PC-9 (cell line): ENCODE data around the gene CTNNB1. TPM values are rescaled to one million over a fixed set of nuclear protein-coding genes. Genes with fewer than 3 reads are reported as not detected.

ENCODE experiments used
- BruUV-seq: library from RNA; stranded (reverse); fragments of 400-500 nt; replicated peaks from 2 replicates; lab custom pipeline; 2021; lab: Mats Ljungman, UMichigan
- CTCF ChIA-PET: fragments of 300-600 bp; sonication (Branson Sonifier 250); formaldehyde crosslinking; loops from one replicate; lab custom pipeline; 2022; ENCODE audit warnings: antibody characterized with exemption; lab: Charles Lee
- POLR2A ChIA-PET: fragments of 300-600 bp; sonication (Branson Sonifier 250); formaldehyde crosslinking; loops from one replicate; lab custom pipeline; 2022; ENCODE audit warnings: antibody characterized with exemption; ENCODE audit not compliant: unreplicated experiment; lab: Charles Lee
- DNase-seq, 2 experiments: peaks; one replicate each; pipeline versions ENCODE4 v3.0.0 to v3.0.0-alpha.2; 2015 to 2022; ENCODE audit warnings: mixed read lengths in 1 of 2
- H2AFZ ChIP-seq: fragments of 200-600 bp; sonication (generic); 2 replicates; pipeline ENCODE4 v1.8.1; 2017; ENCODE audit warnings: antibody characterized with exemption
- H3F3A ChIP-seq: fragments of 200-600 bp; sonication (generic); 2 replicates; pipeline ENCODE4 v1.8.1; 2017; ENCODE audit warnings: antibody characterized with exemption, mild to moderate bottlenecking, low read depth; ENCODE audit not compliant: insufficient read depth
- H3K27ac ChIP-seq: fragments of 200-600 bp; sonication (generic); 2 replicates; pipeline ENCODE4 v1.6.1; 2016; ENCODE audit warnings: mixed run types
- H3K27me3 ChIP-seq: fragments of 200-600 bp; sonication (generic); 2 replicates; pipeline ENCODE4 v1.6.1; 2016; ENCODE audit warnings: low read depth, mixed run types; ENCODE audit not compliant: insufficient read depth
- H3K36me3 ChIP-seq: fragments of 200-600 bp; sonication (generic); 2 replicates; pipeline ENCODE4 v1.6.1; 2016; ENCODE audit warnings: low read depth, mixed run types
- H3K4me1 ChIP-seq: fragments of 200-600 bp; sonication (generic); replicated peaks from 2 replicates; pipeline ENCODE4 v1.6.1; 2016; ENCODE audit warnings: mixed run types; ENCODE audit not compliant: insufficient read depth
- H3K4me2 ChIP-seq: fragments of 200-600 bp; sonication (generic); 2 replicates; pipeline ENCODE4 v1.6.1; 2017; ENCODE audit warnings: mixed run types
- H3K4me3 ChIP-seq: fragments of 200-600 bp; sonication (generic); 2 replicates; pipeline ENCODE4 v1.6.1; 2016; ENCODE audit warnings: mixed run types
- H3K79me2 ChIP-seq: fragments of 200-600 bp; sonication (generic); 2 replicates; pipeline ENCODE4 v1.6.1; 2017; ENCODE audit warnings: low read depth, mixed run types
- H3K9me2 ChIP-seq: fragments of 200-600 bp; sonication (generic); 2 replicates; pipeline ENCODE4 v1.8.1; 2017; ENCODE audit warnings: mild to moderate bottlenecking; ENCODE audit not compliant: insufficient read depth
- H3K9me3 ChIP-seq: fragments of 200-600 bp; sonication (generic); 2 replicates; pipeline ENCODE4 v1.8.1; 2016; ENCODE audit warnings: low read depth; ENCODE audit not compliant: insufficient read depth
- H4K20me1 ChIP-seq: fragments of 200-600 bp; sonication (generic); 2 replicates; pipeline ENCODE4 v1.8.1; 2017; ENCODE audit not compliant: insufficient read depth
- EZH2 ChIP-seq: fragments of 200-600 bp; sonication (generic); IDR thresholded peaks from 2 replicates; pipeline ENCODE4 v1.8.0; 2017; ENCODE audit warnings: antibody characterized with exemption, low read depth
- intact Hi-C: fragments of 100-400 bp; cut with micrococcal nuclease; formaldehyde crosslinking; loops from one replicate; pipeline ENCODE4 v1.10.0; 2022; ENCODE audit not compliant: unreplicated experiment
- total RNA-seq: library from RNA; stranded (reverse); gene quantifications from 2 replicates; pipeline ENCODE4 v1.2.3, GENCODE V29; 2021
- TF ChIP-seq, protein P1 (sequence below): fragments of 200-600 bp; sonication (generic); conservative IDR thresholded peaks from 2 replicates; pipeline ENCODE4 v1.6.1; 2017; ENCODE audit warnings: mixed run types, antibody characterized with exemption, mild to moderate bottlenecking, moderate library complexity

CTNNB1 gene
- total RNA-seq, 1 experiment from 2014 or later, result 251 TPM

DNA sequence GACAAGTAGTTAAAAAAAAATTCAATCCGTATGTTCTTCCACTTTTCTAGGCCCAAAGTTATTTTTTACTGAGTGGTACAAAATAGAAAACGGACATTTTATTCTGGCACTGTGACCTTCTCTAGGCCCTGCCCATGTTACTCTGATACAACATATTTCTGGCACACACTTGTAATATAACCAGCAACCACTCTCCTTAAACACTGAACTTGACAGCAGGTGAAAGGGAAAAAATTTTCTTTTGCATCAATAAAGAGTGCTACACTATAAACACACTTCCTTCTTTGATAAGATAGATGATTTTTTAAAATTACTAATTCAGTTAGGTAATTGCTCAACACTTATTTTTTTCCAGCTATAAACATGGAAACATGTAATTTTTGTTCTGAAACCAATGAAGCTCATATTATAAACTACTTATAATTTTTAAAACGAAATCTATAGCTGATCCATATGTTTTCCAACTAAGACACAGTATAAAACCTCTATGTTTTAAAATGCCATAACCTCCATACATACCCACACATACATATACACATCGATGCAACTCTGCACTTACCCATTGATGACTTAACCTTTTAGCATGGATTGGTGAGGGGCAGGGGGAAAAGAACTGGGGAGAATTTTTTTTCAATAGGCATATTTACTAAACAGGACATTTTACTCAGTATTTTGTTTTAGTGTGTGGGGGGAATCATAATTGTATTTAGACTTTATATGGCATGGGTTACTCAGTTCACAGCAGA lies 5.3 kb upstream of the CTNNB1 start:
- intact Hi-C loops, result no loop called here

DNA sequence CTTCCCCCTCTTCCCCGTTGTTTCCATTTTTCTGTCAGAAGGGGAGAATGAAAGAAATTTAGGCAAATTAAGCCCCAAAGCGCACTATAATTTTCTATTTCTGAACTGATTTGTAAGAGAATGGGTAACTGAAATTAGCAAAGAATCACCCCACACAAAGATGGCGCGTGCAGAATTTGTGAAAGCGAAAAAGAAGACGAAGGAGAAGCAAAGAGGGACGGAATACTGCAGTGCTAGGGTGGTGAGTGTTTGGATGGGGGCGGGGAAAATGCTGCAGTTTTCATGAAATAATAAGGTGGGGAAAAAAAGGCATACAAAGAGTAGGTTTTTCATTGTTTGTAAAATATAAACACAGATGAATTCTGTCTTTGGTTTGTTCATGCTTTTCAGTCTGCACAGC lies 4.6 kb upstream of the CTNNB1 start:
- Histone ChIP-seq H3K27ac (no peak overlapping the region), H3K4me3 (no peak overlapping the region), H3K79me2 (peaks cover 4% of the 10 kb centered on the region), H3K27me3 (no peaks in the 10 kb centered on the region), H3K4me2 (no peak overlapping the region), H3F3A (no peaks in the 10 kb centered on the region), H3K9me3 (no peaks in the 10 kb centered on the region), H3K4me1 (no peaks in the 10 kb centered on the region), H3K9me2 (no peaks in the 10 kb centered on the region), H3K36me3 (no peaks in the 10 kb centered on the region), H2AFZ (no peak overlapping the region), H4K20me1 (no peaks in the 10 kb centered on the region)
- no TSS peak for BruUV-seq
- CTCF ChIA-PET, result no interaction called here
- TF ChIP-seq, protein P1, sequence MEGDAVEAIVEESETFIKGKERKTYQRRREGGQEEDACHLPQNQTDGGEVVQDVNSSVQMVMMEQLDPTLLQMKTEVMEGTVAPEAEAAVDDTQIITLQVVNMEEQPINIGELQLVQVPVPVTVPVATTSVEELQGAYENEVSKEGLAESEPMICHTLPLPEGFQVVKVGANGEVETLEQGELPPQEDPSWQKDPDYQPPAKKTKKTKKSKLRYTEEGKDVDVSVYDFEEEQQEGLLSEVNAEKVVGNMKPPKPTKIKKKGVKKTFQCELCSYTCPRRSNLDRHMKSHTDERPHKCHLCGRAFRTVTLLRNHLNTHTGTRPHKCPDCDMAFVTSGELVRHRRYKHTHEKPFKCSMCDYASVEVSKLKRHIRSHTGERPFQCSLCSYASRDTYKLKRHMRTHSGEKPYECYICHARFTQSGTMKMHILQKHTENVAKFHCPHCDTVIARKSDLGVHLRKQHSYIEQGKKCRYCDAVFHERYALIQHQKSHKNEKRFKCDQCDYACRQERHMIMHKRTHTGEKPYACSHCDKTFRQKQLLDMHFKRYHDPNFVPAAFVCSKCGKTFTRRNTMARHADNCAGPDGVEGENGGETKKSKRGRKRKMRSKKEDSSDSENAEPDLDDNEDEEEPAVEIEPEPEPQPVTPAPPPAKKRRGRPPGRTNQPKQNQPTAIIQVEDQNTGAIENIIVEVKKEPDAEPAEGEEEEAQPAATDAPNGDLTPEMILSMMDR, result no peak
- no peak for TF ChIP-seq EZH2
- intact Hi-C loops, result loop anchor here (5.0 kb wide), 3 partner anchors 77 to 737 kb away; partner anchors contain the start of gene RPL14
- no peak for DNase-seq
- POLR2A ChIA-PET, result no interaction called here

More for the DNA sequence above, 5.3 kb upstream of the CTNNB1 start:
- ChIA-PET CTCF (no interaction called here), POLR2A (interaction anchor here (0.6 kb wide), 1 partner anchor 363 kb away, joined by 5 read pairs; no protein-coding TSS in a partner anchor)
- DNase-seq, result no peak
- Histone ChIP-seq H2AFZ (no peak overlapping the region), H3K9me2 (no peaks in the 10 kb centered on the region), H3F3A (no peaks in the 10 kb centered on the region), H3K4me3 (no peak overlapping the region), H3K36me3 (no peaks in the 10 kb centered on the region), H3K4me2 (no peak overlapping the region), H4K20me1 (no peaks in the 10 kb centered on the region), H3K4me1 (no peaks in the 10 kb centered on the region), H3K27ac (no peak overlapping the region), H3K9me3 (no peaks in the 10 kb centered on the region), H3K79me2 (no peaks in the 10 kb centered on the region), H3K27me3 (no peaks in the 10 kb centered on the region)
- TF ChIP-seq, protein P1, result no peak
- TF ChIP-seq EZH2, result no peak
- no TSS peak for BruUV-seq

DNA sequence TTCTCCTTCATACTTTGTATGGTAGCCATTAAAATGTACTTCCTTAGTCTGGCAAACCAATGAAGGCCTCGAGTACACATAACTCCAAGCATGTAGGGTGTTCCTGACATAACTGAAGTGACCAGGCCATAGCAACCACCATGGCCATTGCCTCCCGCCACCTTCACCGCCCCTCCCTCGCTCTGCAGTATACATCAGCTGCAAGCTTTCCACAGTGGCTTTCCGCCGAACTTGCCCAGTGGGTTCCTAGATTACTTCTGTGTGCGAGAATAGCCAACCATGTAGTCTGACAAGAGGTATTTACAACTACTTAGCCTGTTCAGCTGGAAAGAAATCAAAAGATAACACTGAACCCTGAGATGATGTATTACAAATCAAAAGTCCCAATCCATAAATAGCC lies 3.4 kb upstream of the CTNNB1 start:
- no peak overlapping the region for H3K4me2 ChIP-seq
- CTCF ChIA-PET, result no interaction called here
- H3K9me2 ChIP-seq, result no peaks in the 10 kb centered on the region
- H3K4me3 ChIP-seq, result no peak overlapping the region
- intact Hi-C loops, result loop anchor here (5.0 kb wide), 3 partner anchors 79 to 739 kb away; partner anchors contain the start of gene RPL14
- H4K20me1 ChIP-seq, result peaks cover 9% of the 10 kb centered on the region
- no peak for DNase-seq
- no peaks in the 10 kb centered on the region for H3F3A ChIP-seq
- H3K79me2 ChIP-seq, result peaks cover 14% of the 10 kb centered on the region
- no peaks in the 10 kb centered on the region for H3K9me3 ChIP-seq
- H3K4me1 ChIP-seq, result no peaks in the 10 kb centered on the region
- BruUV-seq, result no TSS peak
- TF ChIP-seq, protein P1, result no peak
- TF ChIP-seq EZH2, result no peak
- no peak overlapping the region for H2AFZ ChIP-seq
- no peak overlapping the region for H3K27ac ChIP-seq
- POLR2A ChIA-PET, result no interaction called here
- H3K36me3 ChIP-seq, result no peaks in the 10 kb centered on the region
- no peaks in the 10 kb centered on the region for H3K27me3 ChIP-seq
